ENCODE data around the gene FOXD4L6. TPM values are rescaled to one million over a fixed set of nuclear protein-coding genes. Genes with fewer than 3 reads are reported as not detected.
"Not testable (repeated sequence)": the region's sequence is repeated elsewhere in the genome, so short reads cannot be mapped to it uniquely, and the experiment has no call there.

FOXD4L6 gene
- total RNA-seq, 1 donor from 2014 or later: not detected

DNA sequence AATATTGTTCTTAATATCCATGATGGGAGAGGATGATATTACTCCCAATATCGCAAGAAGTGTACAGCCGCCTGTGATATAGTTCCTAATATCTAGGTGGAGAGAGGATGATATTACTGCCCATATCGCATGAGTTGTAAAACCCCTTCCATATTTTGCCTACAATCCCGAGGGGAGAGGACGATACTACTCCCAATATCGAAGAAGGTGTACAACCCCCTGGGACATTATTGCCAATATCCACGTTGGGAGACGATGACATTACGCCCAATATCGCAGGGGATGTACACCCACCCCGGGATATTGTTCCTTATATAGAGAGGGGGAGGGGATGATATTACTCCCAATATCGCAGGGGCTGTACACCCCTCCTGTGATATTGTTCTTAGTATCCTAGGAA is 17.1 kb downstream of the FOXD4L6 start:
- H3K27me3 ChIP-seq; H3K9me3 ChIP-seq; H3K4me3 ChIP-seq; H3K4me1 ChIP-seq; DNase-seq (ENCODE audit: extremely low spot score in 2 of 2); intact Hi-C loops (cut with DNase I); H3K36me3 ChIP-seq; H3K27ac ChIP-seq: not testable (repeated sequence)

DNA sequence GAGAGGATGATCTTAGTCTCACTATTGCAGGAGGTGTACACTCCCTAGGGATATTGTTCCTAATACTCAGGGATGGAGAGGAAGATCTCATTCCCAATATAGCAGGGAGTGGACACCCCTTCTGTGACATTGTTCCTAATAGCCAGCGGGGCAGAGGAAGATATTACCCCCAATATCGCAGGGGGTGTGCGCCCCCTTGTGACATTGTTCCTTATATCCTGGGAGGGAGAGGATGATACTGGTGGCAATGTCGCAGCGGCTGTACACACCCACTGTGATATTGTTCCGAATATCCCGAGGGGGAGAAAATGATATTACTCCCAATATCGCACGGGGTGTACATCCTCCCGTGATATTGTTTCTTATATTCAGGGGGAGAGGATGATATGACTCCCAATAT is 17.6 kb downstream of the FOXD4L6 start:
- DNase-seq (ENCODE audit: extremely low spot score in 2 of 2); H3K36me3 ChIP-seq; H3K27me3 ChIP-seq; H3K9me3 ChIP-seq; H3K4me3 ChIP-seq; intact Hi-C loops (cut with DNase I); H3K4me1 ChIP-seq; H3K27ac ChIP-seq: not testable (repeated sequence)

- H3K27ac ChIP-seq; intact Hi-C loops (cut with DNase I); H3K36me3 ChIP-seq; H3K4me1 ChIP-seq; H3K4me3 ChIP-seq; DNase-seq (ENCODE audit: extremely low spot score in 2 of 2); H3K27me3 ChIP-seq; H3K9me3 ChIP-seq: not testable (repeated sequence)
Observed at GRCh38 chr9:41109253-41109652, 19.2 kb downstream of the FOXD4L6 start.

- H3K4me3 ChIP-seq; H3K36me3 ChIP-seq; intact Hi-C loops (cut with DNase I); H3K27ac ChIP-seq; DNase-seq (ENCODE audit: extremely low spot score in 2 of 2); H3K27me3 ChIP-seq; H3K9me3 ChIP-seq; H3K4me1 ChIP-seq: not testable (repeated sequence)
Observed at GRCh38 chr9:41108816-41109215, 19.7 kb downstream of the FOXD4L6 start.

- H3K36me3 ChIP-seq; H3K27me3 ChIP-seq; H3K4me1 ChIP-seq; H3K4me3 ChIP-seq; DNase-seq (ENCODE audit: extremely low spot score in 2 of 2); H3K27ac ChIP-seq; H3K9me3 ChIP-seq; intact Hi-C loops (cut with DNase I): not testable (repeated sequence)
Observed at GRCh38 chr9:41106472-41107116, 21.9 kb downstream of the FOXD4L6 start.

- H3K27ac ChIP-seq; H3K4me3 ChIP-seq; H3K36me3 ChIP-seq; H3K27me3 ChIP-seq; intact Hi-C loops (cut with DNase I); H3K4me1 ChIP-seq; DNase-seq (ENCODE audit: extremely low spot score in 2 of 2); H3K9me3 ChIP-seq: not testable (repeated sequence)
Observed at GRCh38 chr9:41105557-41106253, 22.8 kb downstream of the FOXD4L6 start.

GRCh38 chr9:41104542-41104941 is 23.9 kb downstream of the FOXD4L6 start:
- intact Hi-C loops (cut with DNase I); H3K27ac ChIP-seq; H3K9me3 ChIP-seq; H3K36me3 ChIP-seq; H3K4me3 ChIP-seq; DNase-seq (ENCODE audit: extremely low spot score in 2 of 2); H3K4me1 ChIP-seq; H3K27me3 ChIP-seq: not testable (repeated sequence)

DNA sequence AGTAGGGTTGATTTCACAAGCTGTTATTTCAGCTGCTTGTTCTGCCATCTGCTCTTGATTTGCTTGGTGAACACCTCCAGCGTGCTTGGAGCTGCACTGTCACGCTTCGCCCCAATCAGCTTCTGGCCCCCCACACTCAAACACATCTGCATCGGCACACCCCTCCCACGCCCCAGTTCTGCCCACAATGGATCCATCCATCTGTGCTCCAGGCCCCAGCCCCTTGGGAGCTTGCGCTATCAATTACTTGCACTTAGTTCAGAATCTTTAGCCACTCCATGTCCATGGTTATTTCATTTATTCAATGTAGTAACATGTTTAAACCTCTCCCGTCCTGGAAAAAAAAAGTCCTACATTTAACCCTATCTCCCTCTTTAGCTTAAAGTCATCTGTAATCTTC is 28.0 kb downstream of the FOXD4L6 start:
- H3K9me3 ChIP-seq; H3K4me1 ChIP-seq; H3K27ac ChIP-seq; H3K4me3 ChIP-seq; intact Hi-C loops (cut with DNase I); H3K36me3 ChIP-seq; DNase-seq (ENCODE audit: extremely low spot score in 2 of 2); H3K27me3 ChIP-seq: not testable (repeated sequence)

DNA sequence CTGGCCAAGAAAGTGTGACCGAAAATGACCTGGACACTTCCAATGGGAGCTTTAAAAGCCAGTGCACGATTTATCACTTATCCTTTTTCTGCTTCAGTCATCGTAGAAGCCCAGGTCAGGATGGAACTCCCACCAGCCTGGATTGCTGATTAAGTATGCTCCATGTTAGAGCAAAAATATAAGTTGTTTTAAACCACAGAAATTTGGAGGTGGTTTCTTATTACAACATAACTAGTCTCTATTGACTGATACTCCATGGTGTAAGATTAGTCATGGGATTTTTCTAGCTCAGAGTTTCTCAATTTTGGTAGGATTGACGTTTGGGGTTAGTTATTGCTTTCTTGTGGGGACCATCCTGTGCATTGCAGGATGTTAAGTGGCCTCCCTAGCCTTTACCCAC is 29.7 kb downstream of the FOXD4L6 start:
- H3K4me3 ChIP-seq; intact Hi-C loops (cut with DNase I); H3K27me3 ChIP-seq; H3K27ac ChIP-seq; H3K36me3 ChIP-seq; H3K9me3 ChIP-seq; H3K4me1 ChIP-seq; DNase-seq (ENCODE audit: extremely low spot score in 2 of 2): not testable (repeated sequence)

DNA sequence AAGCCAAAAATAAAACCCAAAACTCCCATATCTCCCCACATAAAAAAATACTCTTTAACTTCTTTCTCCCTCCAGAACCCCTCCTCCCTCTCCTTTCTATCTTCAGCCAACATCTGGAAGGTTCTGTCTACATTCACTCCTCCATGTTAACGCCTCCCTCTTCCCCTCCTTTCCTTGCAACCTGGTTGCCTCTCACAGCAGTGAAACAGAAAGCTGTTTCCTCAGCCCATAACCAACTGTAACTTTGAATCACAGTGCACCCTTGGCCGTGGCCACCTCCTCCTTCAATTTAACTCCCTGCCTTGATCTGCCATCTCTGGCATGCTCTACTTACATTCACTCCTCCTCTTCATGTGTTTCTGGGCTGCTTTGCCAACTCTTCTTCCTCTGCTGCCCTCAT is 33.4 kb downstream of the FOXD4L6 start:
- H3K4me3 ChIP-seq; DNase-seq (ENCODE audit: extremely low spot score in 2 of 2); H3K27ac ChIP-seq; intact Hi-C loops (cut with DNase I); H3K36me3 ChIP-seq; H3K4me1 ChIP-seq; H3K27me3 ChIP-seq; H3K9me3 ChIP-seq: not testable (repeated sequence)

- H3K27ac ChIP-seq; intact Hi-C loops (cut with DNase I); H3K4me1 ChIP-seq; DNase-seq (ENCODE audit: extremely low spot score in 2 of 2); H3K4me3 ChIP-seq; H3K9me3 ChIP-seq; H3K36me3 ChIP-seq; H3K27me3 ChIP-seq: not testable (repeated sequence)
Observed at GRCh38 chr9:41094010-41094773, 34.3 kb downstream of the FOXD4L6 start.

- intact Hi-C loops (cut with DNase I); H3K4me3 ChIP-seq; H3K27ac ChIP-seq; DNase-seq (ENCODE audit: extremely low spot score in 2 of 2); H3K4me1 ChIP-seq; H3K9me3 ChIP-seq; H3K36me3 ChIP-seq; H3K27me3 ChIP-seq: not testable (repeated sequence)
Observed at GRCh38 chr9:41090922-41091321, 37.6 kb downstream of the FOXD4L6 start.

DNA sequence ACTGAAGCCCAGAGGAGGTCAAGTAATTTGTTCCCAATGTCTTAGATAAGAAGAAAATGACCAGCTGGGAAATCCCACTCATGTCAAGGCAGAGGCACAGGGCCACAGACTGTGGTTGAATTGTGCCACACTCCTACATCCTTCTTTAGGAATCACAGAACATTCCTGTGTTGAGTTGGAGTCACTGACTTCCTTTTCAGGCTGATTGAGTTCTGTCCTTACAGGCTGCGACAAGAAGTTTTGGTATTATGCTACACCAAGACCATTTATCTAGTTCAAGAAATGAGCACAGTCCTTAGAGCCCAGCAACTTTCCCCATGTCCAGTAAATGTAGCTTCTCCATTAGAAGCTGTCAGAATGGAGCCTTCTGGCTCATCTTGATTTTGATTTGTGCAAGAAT is 38.1 kb downstream of the FOXD4L6 start:
- intact Hi-C loops (cut with DNase I); H3K9me3 ChIP-seq; H3K4me3 ChIP-seq; H3K27me3 ChIP-seq; H3K27ac ChIP-seq; H3K36me3 ChIP-seq; DNase-seq (ENCODE audit: extremely low spot score in 2 of 2); H3K4me1 ChIP-seq: not testable (repeated sequence)
